ENCODE results near the gene CLMN.

The CLMN gene

DNA sequence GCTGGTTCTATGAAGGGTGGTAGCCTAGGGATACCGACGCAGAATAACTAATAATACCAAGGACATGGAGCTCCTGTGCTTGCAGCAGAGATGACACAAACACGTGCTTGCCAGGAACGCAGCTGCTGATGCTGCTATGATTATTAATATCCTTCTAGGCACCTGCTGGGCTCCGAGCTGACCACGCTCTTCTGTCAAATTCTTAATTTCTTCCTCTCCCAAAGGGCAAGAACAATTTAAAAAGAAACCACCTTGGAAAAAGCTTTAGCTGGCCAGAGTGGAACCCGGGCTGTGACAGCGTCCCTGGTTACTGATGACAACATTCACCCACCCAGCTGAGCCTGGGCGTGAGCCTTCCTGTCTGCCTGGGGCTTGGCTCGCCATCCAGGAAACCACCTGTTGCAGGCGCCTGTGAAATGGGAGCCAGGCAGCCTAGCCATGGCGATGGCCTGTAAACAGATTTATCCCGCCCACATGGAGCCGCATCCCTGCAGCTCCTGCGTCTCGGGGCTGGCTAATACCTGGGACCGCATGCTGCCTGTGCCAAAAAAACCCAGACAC lies 28.8 kb downstream of the CLMN start:
- Histone ChIP-seq H3K4me3 (peak overlapping the region; percentile 14), H3K27ac (peak overlapping the region; percentile 61 to 84)
- peak; percentile 70 for DNase-seq (ENCODE audit: low spot score)
- no peak for TF ChIP-seq CTCF (IDR thresholded peaks at IDR 0.05)

DNA sequence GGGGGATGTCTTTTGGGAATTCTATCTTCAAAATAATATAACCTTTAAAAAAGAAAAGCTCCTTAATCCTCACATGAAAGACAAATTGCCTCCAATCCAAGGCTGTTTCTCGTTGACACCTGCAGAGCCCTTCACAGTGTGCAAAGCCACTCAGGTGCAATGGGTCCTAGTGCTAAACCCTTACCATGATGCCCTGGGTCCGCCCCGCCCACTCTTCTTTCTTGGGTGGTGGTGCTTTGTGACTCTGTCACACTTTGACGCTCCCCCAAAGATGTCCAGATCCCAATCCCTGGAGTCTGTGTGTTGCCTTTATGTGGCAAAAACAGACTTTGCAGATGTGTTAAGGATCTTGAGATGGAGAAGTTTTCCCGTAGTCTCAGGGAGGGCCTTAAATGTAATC lies 29.7 kb downstream of the CLMN start:
- peak; percentile 46 for DNase-seq (ENCODE audit: low spot score)
- Histone ChIP-seq H3K4me3 (no peak overlapping the region), H3K27ac (peak overlapping the region in 1 of 2 donors; percentile 61)
- no peak for TF ChIP-seq CTCF (IDR thresholded peaks at IDR 0.05)

GRCh38 chr14:95289323-95290010 lies 30.2 kb downstream of the CLMN start:
- Histone ChIP-seq H3K4me3 (no peak overlapping the region), H3K27ac (no peak overlapping the region)
- DNase-seq (ENCODE audit: low spot score), result peak; percentile 41
- no peak for TF ChIP-seq CTCF (IDR thresholded peaks at IDR 0.05)

GRCh38 chr14:95288672-95289322 lies 30.9 kb downstream of the CLMN start:
- no peak for TF ChIP-seq CTCF (IDR thresholded peaks at IDR 0.05)

DNA sequence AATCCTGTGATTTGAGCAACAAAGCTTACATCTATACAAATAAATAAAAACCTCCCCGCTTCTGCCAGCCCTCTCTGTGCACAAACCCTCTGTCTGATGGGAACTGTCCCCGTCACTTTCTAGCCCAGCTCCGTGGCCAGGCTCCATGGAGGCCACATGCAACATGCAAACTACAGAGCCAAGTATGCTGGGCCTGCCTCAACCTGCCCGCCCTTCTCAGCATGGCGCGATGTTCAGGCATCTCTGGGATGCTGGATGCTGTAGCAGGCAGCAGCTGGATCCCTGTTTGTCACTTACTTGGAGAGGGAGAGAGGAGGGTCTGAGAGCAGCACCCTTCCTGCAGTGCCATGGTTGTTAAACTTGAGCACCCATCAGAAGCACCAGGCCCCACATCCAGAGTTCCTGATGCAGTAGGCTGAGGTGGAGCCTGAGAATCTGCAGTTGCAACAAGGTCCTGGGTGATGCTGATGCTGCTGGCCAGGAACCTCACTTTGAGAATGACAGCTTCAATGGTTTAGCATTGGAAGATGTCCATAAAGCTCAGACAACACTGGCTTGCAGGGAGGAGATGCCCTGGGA lies 32.4 kb downstream of the CLMN start:
- Histone ChIP-seq H3K4me3 (no peak overlapping the region), H3K27ac (no peak overlapping the region)
- TF ChIP-seq CTCF (IDR thresholded peaks at IDR 0.05), result no peak
- peak; percentile 49 for DNase-seq (ENCODE audit: low spot score)

More at GRCh38 chr14:95288672-95289322, 30.9 kb downstream of the CLMN start:
- peak; percentile 47 for DNase-seq (ENCODE audit: low spot score)
- Histone ChIP-seq H3K27ac (no peak overlapping the region), H3K4me3 (no peak overlapping the region)

GRCh38 chr14:95286645-95287044 lies 33.1 kb downstream of the CLMN start:
- Histone ChIP-seq H3K27ac (no peak overlapping the region), H3K4me3 (no peak overlapping the region)
- no peak for DNase-seq (ENCODE audit: low spot score)
- TF ChIP-seq CTCF (IDR thresholded peaks at IDR 0.05), result no peak
